ENCODE data around the gene TMEM14A. TPM values are rescaled to one million over a fixed set of nuclear protein-coding genes. Genes with fewer than 3 reads are reported as not detected.

The TMEM14A gene
- 117 and 128 TPM in 2 replicates for polyA plus RNA-seq (2014; cell fraction: cytosol; rRNA removed)
- 79.5 and 101 TPM in 2 replicates for polyA plus RNA-seq (2014; cell fraction: nucleus; rRNA removed)

GRCh38 chr6:52670502-52671409 lies at the start of gene TMEM14A:
TMEM14A (plus strand) TSS chr6:52671113; CDS start chr6:52677103, 5,990 bp downstream.
- DNase-seq (ENCODE audit: low spot score): peak; percentile 95

GRCh38 chr6:52621631-52622030 lies 49.3 kb upstream of the TMEM14A start:
- DNase-seq (ENCODE audit: low spot score): no peak

- DNase-seq (ENCODE audit: low spot score): no peak
These were observed 48.1 kb upstream of the TMEM14A start for GRCh38 chr6:52622810-52623209.

GRCh38 chr6:52632011-52632410 lies 38.9 kb upstream of the TMEM14A start:
- no peak for DNase-seq (ENCODE audit: low spot score)

- DNase-seq (ENCODE audit: low spot score): no peak
These were observed 36.7 kb upstream of the TMEM14A start for GRCh38 chr6:52634211-52634610.

GRCh38 chr6:52635049-52635577 lies 35.8 kb upstream of the TMEM14A start:
- DNase-seq (ENCODE audit: low spot score): no peak

GRCh38 chr6:52636830-52637229 lies 34.1 kb upstream of the TMEM14A start:
- DNase-seq (ENCODE audit: low spot score): no peak

GRCh38 chr6:52639493-52639892 lies 31.4 kb upstream of the TMEM14A start:
- no peak for DNase-seq (ENCODE audit: low spot score)

GRCh38 chr6:52640170-52640569 lies 30.7 kb upstream of the TMEM14A start:
- no peak for DNase-seq (ENCODE audit: low spot score)

GRCh38 chr6:52640916-52641315 lies 30.0 kb upstream of the TMEM14A start:
- no peak for DNase-seq (ENCODE audit: low spot score)

- no peak for DNase-seq (ENCODE audit: low spot score)
These were observed 29.5 kb upstream of the TMEM14A start for GRCh38 chr6:52641388-52641787.

GRCh38 chr6:52641826-52642225 lies 29.1 kb upstream of the TMEM14A start:
- no peak for DNase-seq (ENCODE audit: low spot score)

GRCh38 chr6:52642368-52642767 lies 28.5 kb upstream of the TMEM14A start:
- no peak for DNase-seq (ENCODE audit: low spot score)

GRCh38 chr6:52643158-52643557 lies 27.8 kb upstream of the TMEM14A start:
- no peak for DNase-seq (ENCODE audit: low spot score)

GRCh38 chr6:52644253-52644652 lies 26.7 kb upstream of the TMEM14A start:
- no peak for DNase-seq (ENCODE audit: low spot score)

GRCh38 chr6:52645976-52646375 lies 24.9 kb upstream of the TMEM14A start:
- DNase-seq (ENCODE audit: low spot score): no peak

- DNase-seq (ENCODE audit: low spot score): no peak
These were observed 23.7 kb upstream of the TMEM14A start for GRCh38 chr6:52647199-52647598.

- DNase-seq (ENCODE audit: low spot score): no peak
These were observed 21.3 kb upstream of the TMEM14A start for GRCh38 chr6:52649536-52650160.

- no peak for DNase-seq (ENCODE audit: low spot score)
These were observed 20.0 kb upstream of the TMEM14A start for GRCh38 chr6:52650941-52651340.

GRCh38 chr6:52653151-52653550 lies 17.8 kb upstream of the TMEM14A start:
- no peak for DNase-seq (ENCODE audit: low spot score)

- no peak for DNase-seq (ENCODE audit: low spot score)
These were observed 16.9 kb upstream of the TMEM14A start for GRCh38 chr6:52654007-52654406.

- DNase-seq (ENCODE audit: low spot score): no peak
These were observed 16.3 kb upstream of the TMEM14A start for GRCh38 chr6:52654592-52654991.

Data from SK-N-DZ (cell line).